ENCODE data around the gene TMEM91. TPM values are rescaled to one million over a fixed set of nuclear protein-coding genes. Genes with fewer than 3 reads are reported as not detected.
A peak's percentile ranks its signal among the peaks of the same experiment; 100 is the strongest.

TMEM91 gene
- total and polyA plus RNA-seq, 2 of the 8 experiments (the other 6 are each of a cell fraction or from before 2014, with no cell fraction given): 5.3 to 7.4 TPM

DNA sequence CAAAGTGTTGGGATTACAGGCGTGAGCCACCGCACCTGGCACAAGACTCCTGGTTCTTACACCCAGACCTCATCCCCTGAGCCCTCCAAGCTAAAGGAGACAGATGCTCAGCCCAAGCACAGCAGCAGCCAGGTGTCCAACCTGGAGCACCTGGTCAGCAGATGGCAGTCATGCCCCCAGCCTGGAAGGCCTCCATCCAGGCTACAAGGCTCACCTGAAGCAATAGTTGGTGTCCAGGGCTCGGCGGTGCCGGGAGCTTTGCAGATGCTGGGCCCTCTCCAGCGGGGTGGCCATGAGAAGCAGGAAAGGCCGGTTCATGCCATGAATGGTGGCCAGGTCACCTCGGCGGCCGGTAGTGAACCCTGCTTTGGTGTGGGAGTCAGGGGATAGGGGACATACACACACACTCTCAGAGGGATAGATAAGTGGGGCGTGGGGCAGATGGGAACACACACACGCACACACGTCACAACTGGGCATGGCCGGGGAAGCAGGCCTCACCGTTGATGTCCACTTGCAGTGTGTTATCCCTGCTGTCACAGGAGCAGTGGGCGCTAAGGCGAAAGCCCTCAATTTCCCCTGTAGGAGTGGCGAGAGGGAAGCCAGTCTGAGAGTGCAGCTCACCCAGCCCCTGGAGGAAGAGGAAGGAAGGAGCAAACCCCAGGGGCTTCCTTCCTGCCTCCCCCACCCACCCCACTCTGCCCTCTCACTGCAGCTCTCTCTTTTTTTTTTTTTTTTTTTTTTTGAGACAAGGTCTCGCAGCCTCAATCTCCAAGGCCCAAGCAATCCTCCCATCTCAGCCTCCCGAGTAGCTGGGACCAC lies 34.5 kb upstream of the TMEM91 start:
- no peaks in the 10 kb centered on the region for H3K9me3 ChIP-seq (ENCODE audit: insufficient read depth in 2 of 2, low read depth in 1 of 2, low read length in 1 of 2)
- H3K23me2 ChIP-seq (ENCODE audit: low read depth, low read length): no peaks in the 10 kb centered on the region
- H3K14ac ChIP-seq (ENCODE audit: insufficient read length): no peak overlapping the region
- H4K20me1 ChIP-seq (replicated peaks in 1 of 2; ENCODE audit: control insufficient read depth in 1 of 2, insufficient read depth in 2 of 2, low read length in 2 of 2): no peaks in the 10 kb centered on the region
- peak overlapping the region; percentile 81; the same call in 1 of the 2 replicates for H2BK15ac ChIP-seq (ENCODE audit: low read length)
- DNase-seq (ENCODE audit: low read depth in 1 of 2, low spot score in 2 of 2) (no peak), FAIRE-seq (no peak)
- no peaks in the 10 kb centered on the region for H3K79me1 ChIP-seq (ENCODE audit: low read depth, low read length)
- H4K8ac ChIP-seq (ENCODE audit: extremely low read depth, insufficient read depth, low read length): peak overlapping the region; percentile 88; the same call in 1 of the 2 replicates
- no peak overlapping the region; the same call in 1 of the 2 replicates for H3K18ac ChIP-seq (ENCODE audit: extremely low read depth, low read length)
- no peak overlapping the region; the same call in 1 of the 2 replicates for H2BK5ac ChIP-seq (ENCODE audit: low read depth, low read length)
- no peak overlapping the region for H3K4ac ChIP-seq (replicated peaks; ENCODE audit: insufficient read length, low read depth, low read length)
- CTCF ChIA-PET (ENCODE audit: partially characterized antibody): interaction anchor here (0.6 to 1.9 kb wide), 9 partner anchors 9 to 249 kb away, joined by 3 to 7 read pairs (median 3); no protein-coding TSS in a partner anchor
- H2BK12ac ChIP-seq (ENCODE audit: low read depth, low read length): no peak overlapping the region
- 89% methylated on average over 18 of the region's 20 CpGs; no CpG with 5 or more reads in 1 of the 2 experiments for WGBS, 2 experiments (ENCODE audit: extremely low coverage in 1 of 2, insufficient coverage in 1 of 2, insufficient read length in 1 of 2, insufficient replicate concordance in 2 of 2, low coverage in 1 of 2, low lambda C conversion rate in 2 of 2, missing lambda C conversion rate in 1 of 2)
- H3K36me3 ChIP-seq (ENCODE audit: control insufficient read depth in 2 of 4, insufficient read depth in 4 of 4, low read length in 3 of 4): no peaks in the 10 kb centered on the region
- H4K91ac ChIP-seq (replicated peaks; ENCODE audit: insufficient read length, low read length): no peak overlapping the region
- POLR2A ChIA-PET (ENCODE audit: partially characterized antibody): interaction anchor here (1.0 to 1.8 kb wide), 4 partner anchors 15 to 22 kb away, joined by 3 to 4 read pairs (median 4); partner anchors contain the start of gene B9D2
- no peak overlapping the region for H3K56ac ChIP-seq (replicated peaks; ENCODE audit: insufficient read length, low read depth, low read length)
- H2BK20ac ChIP-seq (ENCODE audit: low read length): no peak overlapping the region
- H3K79me2 ChIP-seq (ENCODE audit: control insufficient read depth in 1 of 2, insufficient read depth in 2 of 2, low read length in 2 of 2): no peaks in the 10 kb centered on the region
- H2AFZ ChIP-seq (ENCODE audit: low read length): no peak overlapping the region
- H2AK5ac ChIP-seq (ENCODE audit: low read depth, low read length): no peak overlapping the region
- H2BK120ac ChIP-seq (replicated peaks; ENCODE audit: low read depth, low read length): no peak overlapping the region
- no peak overlapping the region for H3K23ac ChIP-seq (ENCODE audit: insufficient read length)
- no peak overlapping the region for H3K4me2 ChIP-seq (ENCODE audit: insufficient read depth in 1 of 2, low read depth in 2 of 2, low read length in 2 of 2)
- H3K27ac ChIP-seq (ENCODE audit: low read depth, low read length): no peak overlapping the region
- no peak overlapping the region; a peak in 1 of 7 replicates for H3K9ac ChIP-seq (replicated peaks in 1 of 4; ENCODE audit: extremely low read depth in 1 of 4, low read depth in 3 of 4, low read length in 3 of 4)
- no peaks in the 10 kb centered on the region for H3K27me3 ChIP-seq (replicated peaks in 1 of 4; ENCODE audit: control insufficient read depth in 3 of 4, extremely low read depth in 1 of 4, insufficient read depth in 3 of 4, low read length in 3 of 4)
- no peak overlapping the region for H4K5ac ChIP-seq (ENCODE audit: insufficient read length, low read depth, low read length)
- no peak overlapping the region for H3K4me3 ChIP-seq (ENCODE audit: extremely low read depth in 1 of 4, insufficient read depth in 2 of 4, low read depth in 3 of 4, low read length in 4 of 4)
- H3K4me1 ChIP-seq (replicated peaks in 1 of 4; ENCODE audit: control insufficient read depth in 3 of 4, insufficient read depth in 4 of 4, low read length in 3 of 4): peaks cover 0 to 3% (median 0%) of the 10 kb centered on the region in 4 experiments; a peak in 1 of 7 replicates
- TF ChIP-seq CEBPB (IDR thresholded peaks at IDR 0.05; ENCODE audit: low read depth, low read length) (no peak), SAP30 (IDR thresholded peaks at IDR 0.05; ENCODE audit: insufficient read depth, insufficient replicate concordance, low read length) (no peak), RAD21 (IDR thresholded peaks at IDR 0.05 in 1 of 2, conservative IDR thresholded peaks at IDR 0.05 in 1 of 2; ENCODE audit: low read depth in 2 of 2, low read length in 2 of 2) (peak; percentile 58 to 71)
- TF ChIP-seq, protein P1, sequence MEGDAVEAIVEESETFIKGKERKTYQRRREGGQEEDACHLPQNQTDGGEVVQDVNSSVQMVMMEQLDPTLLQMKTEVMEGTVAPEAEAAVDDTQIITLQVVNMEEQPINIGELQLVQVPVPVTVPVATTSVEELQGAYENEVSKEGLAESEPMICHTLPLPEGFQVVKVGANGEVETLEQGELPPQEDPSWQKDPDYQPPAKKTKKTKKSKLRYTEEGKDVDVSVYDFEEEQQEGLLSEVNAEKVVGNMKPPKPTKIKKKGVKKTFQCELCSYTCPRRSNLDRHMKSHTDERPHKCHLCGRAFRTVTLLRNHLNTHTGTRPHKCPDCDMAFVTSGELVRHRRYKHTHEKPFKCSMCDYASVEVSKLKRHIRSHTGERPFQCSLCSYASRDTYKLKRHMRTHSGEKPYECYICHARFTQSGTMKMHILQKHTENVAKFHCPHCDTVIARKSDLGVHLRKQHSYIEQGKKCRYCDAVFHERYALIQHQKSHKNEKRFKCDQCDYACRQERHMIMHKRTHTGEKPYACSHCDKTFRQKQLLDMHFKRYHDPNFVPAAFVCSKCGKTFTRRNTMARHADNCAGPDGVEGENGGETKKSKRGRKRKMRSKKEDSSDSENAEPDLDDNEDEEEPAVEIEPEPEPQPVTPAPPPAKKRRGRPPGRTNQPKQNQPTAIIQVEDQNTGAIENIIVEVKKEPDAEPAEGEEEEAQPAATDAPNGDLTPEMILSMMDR (IDR thresholded peaks at IDR 0.05; ENCODE audit: control extremely low read depth in 1 of 3, insufficient read depth in 1 of 3, low read depth in 1 of 3, low read length in 3 of 3): peak; percentile 61 to 66 (median 65)
- TF ChIP-seq, protein P2, sequence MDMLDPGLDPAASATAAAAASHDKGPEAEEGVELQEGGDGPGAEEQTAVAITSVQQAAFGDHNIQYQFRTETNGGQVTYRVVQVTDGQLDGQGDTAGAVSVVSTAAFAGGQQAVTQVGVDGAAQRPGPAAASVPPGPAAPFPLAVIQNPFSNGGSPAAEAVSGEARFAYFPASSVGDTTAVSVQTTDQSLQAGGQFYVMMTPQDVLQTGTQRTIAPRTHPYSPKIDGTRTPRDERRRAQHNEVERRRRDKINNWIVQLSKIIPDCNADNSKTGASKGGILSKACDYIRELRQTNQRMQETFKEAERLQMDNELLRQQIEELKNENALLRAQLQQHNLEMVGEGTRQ (IDR thresholded peaks at IDR 0.05; ENCODE audit: low read length): no peak
- TF ChIP-seq, protein P3, sequence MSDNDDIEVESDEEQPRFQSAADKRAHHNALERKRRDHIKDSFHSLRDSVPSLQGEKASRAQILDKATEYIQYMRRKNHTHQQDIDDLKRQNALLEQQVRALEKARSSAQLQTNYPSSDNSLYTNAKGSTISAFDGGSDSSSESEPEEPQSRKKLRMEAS (IDR thresholded peaks at IDR 0.05): peak; percentile 33; the same call in 1 of the 2 replicates

Data from H1 (cell line).